Osteoblast (primary cell): Measurements from ENCODE around the gene NISCH. TPM values are rescaled to one million over a fixed set of nuclear protein-coding genes. Genes with fewer than 3 reads are reported as not detected.
A peak's percentile ranks its signal among the peaks of the same experiment; 100 is the strongest.

ENCODE experiments used
- DNase-seq: peaks from one replicate; pipeline ENCODE4 v3.0.0; 2011; ENCODE audit warnings: low spot score, mixed read lengths; ENCODE audit not compliant: insufficient read length; ENCODE audit errors: missing footprints
- H2AFZ ChIP-seq: 2 replicates; pipeline ENCODE4 v1.6.0; 2011; ENCODE audit warnings: mild to moderate bottlenecking, low read length
- H3K27ac ChIP-seq: 2 replicates; pipeline ENCODE4 v1.5.1; 2011; ENCODE audit warnings: mild to moderate bottlenecking, low read depth, low read length, moderate library complexity
- H3K27me3 ChIP-seq: 2 replicates; pipeline ENCODE4 v1.6.0; 2012; ENCODE audit warnings: mild to moderate bottlenecking, control low read depth, inconsistent platforms, low read length, moderate library complexity; ENCODE audit not compliant: insufficient read depth
- H3K36me3 ChIP-seq: 2 replicates; pipeline ENCODE4 v1.5.1; 2011; ENCODE audit warnings: mild to moderate bottlenecking, low read length, control low read depth, moderate library complexity; ENCODE audit not compliant: insufficient read depth
- H3K4me1 ChIP-seq: 2 replicates; pipeline ENCODE4 v1.5.1; 2011; ENCODE audit warnings: mild to moderate bottlenecking, low read length, control low read depth, moderate library complexity; ENCODE audit not compliant: insufficient read depth
- H3K4me2 ChIP-seq: 2 replicates; pipeline ENCODE4 v1.6.0; 2011; ENCODE audit warnings: mild to moderate bottlenecking, low read length; ENCODE audit not compliant: insufficient read depth
- H3K4me3 ChIP-seq: fragments of 200-600 bp; sonication (generic); 3 replicates; pipeline ENCODE4 v1.5.1; 2012; ENCODE audit warnings: mild to moderate bottlenecking, low read length, inconsistent platforms; ENCODE audit not compliant: insufficient read depth
- H3K79me2 ChIP-seq: 2 replicates; pipeline ENCODE4 v1.6.0; 2012; ENCODE audit warnings: mild to moderate bottlenecking, low read length, control low read depth, inconsistent platforms; ENCODE audit not compliant: insufficient read depth
- H3K9me3 ChIP-seq: 2 replicates; pipeline ENCODE4 v1.5.1; 2011; ENCODE audit warnings: low read depth, low read length, control low read depth
- H4K20me1 ChIP-seq: 2 replicates; pipeline ENCODE4 v1.6.0; 2012; ENCODE audit warnings: mild to moderate bottlenecking, low read length, control low read depth; ENCODE audit not compliant: insufficient read depth
- CTCF ChIP-seq: IDR thresholded peaks from 2 replicates; pipeline ENCODE4 v1.5.1; 2011; ENCODE audit warnings: mild to moderate bottlenecking, low read depth, low read length, moderate library complexity; ENCODE audit errors: extremely low read depth
- total RNA-seq: library from RNA; depleted of rRNA; stranded (reverse); fragments of >200 nt; gene quantifications from 2 replicates; pipeline ENCODE4 v1.2.3, GENCODE V29; 2012

NISCH gene
- total RNA-seq, 1 donor, result 83.2 TPM

DNA sequence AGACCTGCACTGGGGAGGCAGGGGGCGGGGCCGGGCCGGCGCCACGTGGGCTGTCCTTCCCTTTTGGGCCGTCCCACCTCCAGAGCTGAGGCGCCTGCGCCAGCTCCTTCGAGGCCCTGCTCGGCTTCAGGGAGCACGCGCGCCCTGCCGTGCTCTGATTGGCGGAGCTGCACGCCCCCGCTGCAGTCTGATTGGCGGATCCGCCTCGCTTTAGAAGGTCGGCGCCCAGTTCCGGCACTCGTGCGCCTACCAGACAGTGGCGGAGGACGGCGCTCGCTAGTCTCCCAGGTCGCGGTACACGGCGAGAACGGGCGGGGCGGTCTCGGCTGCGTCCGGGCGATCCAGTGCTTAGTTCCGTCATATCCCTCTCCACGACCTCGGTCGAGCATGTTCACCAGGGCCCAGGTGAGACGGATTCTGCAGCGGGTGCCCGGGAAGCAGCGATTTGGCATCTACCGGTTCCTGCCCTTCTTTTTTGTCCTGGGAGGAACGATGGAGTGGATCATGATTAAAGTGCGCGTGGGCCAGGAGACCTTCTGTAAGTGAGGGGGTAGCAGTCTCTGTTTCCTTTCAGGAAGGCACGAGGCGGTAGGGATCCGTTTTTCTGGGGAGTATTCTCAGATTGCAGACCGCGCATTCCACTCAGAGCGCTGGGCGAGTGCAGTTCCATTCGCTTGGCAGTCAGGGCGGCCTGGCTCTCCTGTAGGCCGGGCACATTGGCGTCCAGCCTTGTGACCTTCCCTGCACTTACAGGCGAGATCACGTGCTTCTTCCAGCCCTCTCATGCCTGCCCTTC lies 81.2 kb downstream of the NISCH start, which contains the start of gene UQCC5:
TSS of gene UQCC5 (plus strand) at position 237 of the 796 bp plus-strand sequence. CDS start at position 388, 151 bp downstream.
- peaks cover 68% of the 10 kb centered on the region for H3K79me2 ChIP-seq
- H3K9me3 ChIP-seq, result no peaks in the 10 kb centered on the region
- H3K4me2 ChIP-seq, result peak within 1 kb of the TSS; percentile 96
- H4K20me1 ChIP-seq, result peaks cover 45% of the 10 kb centered on the region
- H3K4me1 ChIP-seq, result peaks cover 53% of the 10 kb centered on the region
- H3K4me3 ChIP-seq, result peak within 1 kb of the TSS; percentile 95
- H3K27me3 ChIP-seq, result no peaks in the 10 kb centered on the region
- TF ChIP-seq CTCF, result no peak
- peak within 1 kb of the TSS; percentile 90 for H3K27ac ChIP-seq
- DNase-seq, result peak; percentile 100
- peaks cover 21% of the 10 kb centered on the region for H3K36me3 ChIP-seq
- H2AFZ ChIP-seq, result peak within 1 kb of the TSS; percentile 56

DNA sequence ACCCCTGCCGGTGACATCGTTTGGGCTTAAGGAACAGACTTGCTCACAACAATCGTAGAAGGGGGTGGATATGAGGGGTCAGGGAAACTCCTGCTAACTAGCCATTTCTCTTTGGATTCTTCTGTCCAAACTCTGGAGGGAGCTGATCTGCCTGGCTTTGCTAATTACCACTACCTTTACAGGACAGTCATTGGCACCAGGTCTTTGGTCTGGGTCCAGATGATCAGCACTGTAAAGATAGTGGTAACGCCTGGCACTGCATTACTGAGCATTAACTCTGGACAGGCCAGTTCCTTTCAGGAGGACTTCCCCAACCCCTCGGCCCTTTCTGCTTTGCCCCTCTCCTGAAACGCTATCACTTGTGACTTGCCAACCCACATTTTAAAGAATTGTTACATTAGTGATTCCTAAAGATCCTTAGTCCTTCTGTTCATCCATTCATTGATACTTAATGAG lies 81.8 kb downstream of the NISCH start:
- peaks cover 22% of the 10 kb centered on the region for H3K36me3 ChIP-seq
- H3K9me3 ChIP-seq, result no peaks in the 10 kb centered on the region
- H2AFZ ChIP-seq, result peak overlapping the region; percentile 56
- no peak for DNase-seq
- peaks cover 67% of the 10 kb centered on the region for H3K79me2 ChIP-seq
- H3K4me2 ChIP-seq, result peak overlapping the region; percentile 96
- H3K4me1 ChIP-seq, result peaks cover 46% of the 10 kb centered on the region
- H4K20me1 ChIP-seq, result peaks cover 38% of the 10 kb centered on the region
- TF ChIP-seq CTCF, result no peak
- no peaks in the 10 kb centered on the region for H3K27me3 ChIP-seq
- H3K27ac ChIP-seq, result peak overlapping the region; percentile 90
- H3K4me3 ChIP-seq, result peak overlapping the region; percentile 95

- Histone ChIP-seq H3K27me3 (no peaks in the 10 kb centered on the region), H4K20me1 (peaks cover 33% of the 10 kb centered on the region), H3K4me2 (peak overlapping the region; percentile 96), H3K27ac (peak overlapping the region; percentile 90), H3K9me3 (no peaks in the 10 kb centered on the region), H3K4me3 (peak overlapping the region; percentile 95), H3K79me2 (peaks cover 62% of the 10 kb centered on the region), H2AFZ (no peak overlapping the region), H3K36me3 (peaks cover 22% of the 10 kb centered on the region), H3K4me1 (peaks cover 41% of the 10 kb centered on the region)
- no peak for DNase-seq
- TF ChIP-seq CTCF, result no peak
Observed at GRCh38 chr3:52537726-52538421, 82.5 kb downstream of the NISCH start.
